H1 (cell line): ENCODE data around the gene NELL1.

Experiments
- HDAC2 ChIP-seq, 2 experiments: fragments of 300-600 bp in 1 of 2; sonication (generic) in 1 of 2; IDR thresholded peaks; 2 replicates each; pipeline ENCODE4 v1.6.1; 2011 to 2012; ENCODE audit warnings: low read depth in 2 of 2, low read length in 2 of 2, mild to moderate bottlenecking in 2 of 2, moderate library complexity in 2 of 2, borderline replicate concordance in 1 of 2, inconsistent platforms in 1 of 2
- TF ChIP-seq, protein P1 (sequence below), 3 experiments: IDR thresholded peaks; 1 replicate in 2 of 3; 2 replicates in 1 of 3; pipeline versions ENCODE4 v1.5.1 to v1.6.1; 2011; ENCODE audit warnings: low read length in 3 of 3, mild to moderate bottlenecking in 3 of 3, inconsistent platforms in 2 of 3, low read depth in 1 of 3, moderate library complexity in 1 of 3; ENCODE audit not compliant: insufficient read depth in 1 of 3; ENCODE audit errors: control extremely low read depth in 1 of 3

GRCh38 chr11:21582791-21583190 is 913.4 kb downstream of the NELL1 start:
- TF ChIP-seq, protein P1, sequence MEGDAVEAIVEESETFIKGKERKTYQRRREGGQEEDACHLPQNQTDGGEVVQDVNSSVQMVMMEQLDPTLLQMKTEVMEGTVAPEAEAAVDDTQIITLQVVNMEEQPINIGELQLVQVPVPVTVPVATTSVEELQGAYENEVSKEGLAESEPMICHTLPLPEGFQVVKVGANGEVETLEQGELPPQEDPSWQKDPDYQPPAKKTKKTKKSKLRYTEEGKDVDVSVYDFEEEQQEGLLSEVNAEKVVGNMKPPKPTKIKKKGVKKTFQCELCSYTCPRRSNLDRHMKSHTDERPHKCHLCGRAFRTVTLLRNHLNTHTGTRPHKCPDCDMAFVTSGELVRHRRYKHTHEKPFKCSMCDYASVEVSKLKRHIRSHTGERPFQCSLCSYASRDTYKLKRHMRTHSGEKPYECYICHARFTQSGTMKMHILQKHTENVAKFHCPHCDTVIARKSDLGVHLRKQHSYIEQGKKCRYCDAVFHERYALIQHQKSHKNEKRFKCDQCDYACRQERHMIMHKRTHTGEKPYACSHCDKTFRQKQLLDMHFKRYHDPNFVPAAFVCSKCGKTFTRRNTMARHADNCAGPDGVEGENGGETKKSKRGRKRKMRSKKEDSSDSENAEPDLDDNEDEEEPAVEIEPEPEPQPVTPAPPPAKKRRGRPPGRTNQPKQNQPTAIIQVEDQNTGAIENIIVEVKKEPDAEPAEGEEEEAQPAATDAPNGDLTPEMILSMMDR (IDR thresholded peaks at IDR 0.05; ENCODE audit: control extremely low read depth in 1 of 3, insufficient read depth in 1 of 3, low read depth in 1 of 3, low read length in 3 of 3): no peak
- no peak for TF ChIP-seq HDAC2 (IDR thresholded peaks at IDR 0.05; ENCODE audit: borderline replicate concordance in 1 of 2, low read depth in 2 of 2, low read length in 2 of 2)
